Smooth muscle cell (in vitro differentiated cells): ENCODE measurements around the gene LGALS1. TPM values are rescaled to one million over a fixed set of nuclear protein-coding genes. Genes with fewer than 3 reads are reported as not detected.

Experiments
- DNase-seq: peaks from one replicate; lab custom pipeline; 2025; ENCODE audit not compliant: unreplicated experiment; lab: John Stamatoyannopoulos, UW
- H2AFZ ChIP-seq: fragments of 200-600 bp; sonication (generic); 2 replicates; pipeline ENCODE4 v1.6.0; 2016; ENCODE audit warnings: antibody characterized with exemption, low read depth, mild to moderate bottlenecking
- H3F3A ChIP-seq: fragments of 200-600 bp; sonication (generic); 2 replicates; pipeline ENCODE4 v1.6.0; 2017; ENCODE audit warnings: antibody characterized with exemption, low read depth
- H3K27ac ChIP-seq: fragments of 200-600 bp; sonication (generic); 2 replicates; pipeline ENCODE4 v1.5.1; 2016; ENCODE audit warnings: low read depth, mild to moderate bottlenecking
- H3K27me3 ChIP-seq: fragments of 200-600 bp; sonication (generic); 2 replicates; pipeline ENCODE4 v1.6.1; 2016; ENCODE audit warnings: low read depth, mild to moderate bottlenecking
- H3K36me3 ChIP-seq: fragments of 200-600 bp; sonication (generic); 2 replicates; pipeline ENCODE4 v1.5.1; 2016; ENCODE audit warnings: low read depth
- H3K4me1 ChIP-seq: fragments of 200-600 bp; sonication (generic); 2 replicates; pipeline ENCODE4 v1.5.1; 2016; ENCODE audit warnings: low read depth
- H3K4me2 ChIP-seq: fragments of 200-600 bp; sonication (generic); 2 replicates; pipeline ENCODE4 v1.6.0; 2016; ENCODE audit warnings: mild to moderate bottlenecking
- H3K4me3 ChIP-seq: fragments of 200-600 bp; sonication (generic); 2 replicates; pipeline ENCODE4 v1.5.1; 2016; ENCODE audit warnings: mild to moderate bottlenecking
- H3K79me2 ChIP-seq: fragments of 200-600 bp; sonication (generic); 2 replicates; pipeline ENCODE4 v1.6.0; 2016; ENCODE audit warnings: low read depth, mild to moderate bottlenecking
- H3K9ac ChIP-seq: fragments of 200-600 bp; sonication (generic); 2 replicates; pipeline ENCODE4 v1.6.0; 2016; ENCODE audit warnings: low read depth
- H3K9me3 ChIP-seq: fragments of 200-600 bp; sonication (generic); replicated peaks from 2 replicates; pipeline ENCODE4 v1.5.1; 2016; ENCODE audit warnings: low read depth
- H4K20me1 ChIP-seq: fragments of 200-600 bp; sonication (generic); 2 replicates; pipeline ENCODE4 v1.6.0; 2016; ENCODE audit warnings: low read depth
- CTCF ChIP-seq: fragments of 200-600 bp; sonication (generic); IDR thresholded peaks from 2 replicates; pipeline ENCODE4 v1.5.1; 2017; ENCODE audit warnings: borderline replicate concordance, mild to moderate bottlenecking, antibody characterized with exemption; ENCODE audit not compliant: insufficient read depth, poor library complexity, severe bottlenecking
- WGBS: methylation state at CpG from one replicate; pipeline ENCODE4 v1.1.7; 2016; ENCODE audit warnings: low lambda C conversion rate; 5-methylcytosine and 5-hydroxymethylcytosine counted together
- polyA plus RNA-seq: library from polyadenylated mRNA; unstranded; fragments of >200 nt; fragmentation: Nextera tagmentation; extraction: Ambion mirVana; gene quantifications from 2 replicates; pipeline ENCODE4 v1.2.1, GENCODE V29; 2016
- total RNA-seq: library from RNA; depleted of rRNA; stranded (reverse); fragments of >200 nt; gene quantifications from 2 replicates; pipeline ENCODE4 v1.2.3, GENCODE V29; 2014

LGALS1 gene
- total and polyA plus RNA-seq, 2 experiments from 2014 or later, result 5,079 to 5,332 TPM

GRCh38 chr22:37708580-37709444 lies 33.4 kb downstream of the LGALS1 start:
- H3K36me3 ChIP-seq, result no peaks in the 10 kb centered on the region
- no peak for DNase-seq
- H3K9ac ChIP-seq, result no peak overlapping the region
- H3K4me2 ChIP-seq, result no peak overlapping the region
- 96% methylated on average over 18 of the region's 25 CpGs for WGBS
- H3K27ac ChIP-seq, result no peak overlapping the region
- peaks cover 8% of the 10 kb centered on the region for H4K20me1 ChIP-seq
- no peaks in the 10 kb centered on the region for H3K79me2 ChIP-seq
- no peak overlapping the region for H3K4me3 ChIP-seq
- no peak for TF ChIP-seq CTCF
- no peaks in the 10 kb centered on the region for H3K4me1 ChIP-seq
- no peaks in the 10 kb centered on the region for H3K27me3 ChIP-seq
- H3K9me3 ChIP-seq, result no peaks in the 10 kb centered on the region
- no peak overlapping the region for H2AFZ ChIP-seq
- H3F3A ChIP-seq, result no peaks in the 10 kb centered on the region

GRCh38 chr22:37709445-37709765 lies 34.0 kb downstream of the LGALS1 start:
- Histone ChIP-seq H3K4me3 (no peak overlapping the region), H3K27me3 (no peaks in the 10 kb centered on the region), H3K79me2 (no peaks in the 10 kb centered on the region), H3K4me2 (no peak overlapping the region), H3K27ac (no peak overlapping the region), H4K20me1 (peaks cover 8% of the 10 kb centered on the region), H3K9me3 (no peaks in the 10 kb centered on the region), H2AFZ (no peak overlapping the region), H3K9ac (no peak overlapping the region), H3F3A (no peaks in the 10 kb centered on the region), H3K36me3 (no peaks in the 10 kb centered on the region), H3K4me1 (no peaks in the 10 kb centered on the region)
- 95% methylated on average over 14 of the region's 15 CpGs for WGBS
- no peak for TF ChIP-seq CTCF
- DNase-seq, result no peak

GRCh38 chr22:37710675-37711074 lies 35.2 kb downstream of the LGALS1 start:
- H3F3A ChIP-seq, result no peaks in the 10 kb centered on the region
- no peak for DNase-seq
- WGBS, result 91% methylated on average over 3 of the region's 3 CpGs
- no peak overlapping the region for H3K4me3 ChIP-seq
- H3K36me3 ChIP-seq, result no peaks in the 10 kb centered on the region
- no peak overlapping the region for H3K4me2 ChIP-seq
- no peak for TF ChIP-seq CTCF
- H3K27me3 ChIP-seq, result no peaks in the 10 kb centered on the region
- H3K27ac ChIP-seq, result no peak overlapping the region
- H3K79me2 ChIP-seq, result no peaks in the 10 kb centered on the region
- H3K9me3 ChIP-seq, result no peaks in the 10 kb centered on the region
- no peak overlapping the region for H3K9ac ChIP-seq
- peaks cover 6% of the 10 kb centered on the region for H4K20me1 ChIP-seq
- no peaks in the 10 kb centered on the region for H3K4me1 ChIP-seq
- H2AFZ ChIP-seq, result no peak overlapping the region

GRCh38 chr22:37711490-37711889 lies 36.1 kb downstream of the LGALS1 start:
- Histone ChIP-seq H3K4me1 (no peaks in the 10 kb centered on the region), H3K79me2 (no peaks in the 10 kb centered on the region), H3K4me3 (no peak overlapping the region), H3K9ac (no peak overlapping the region), H3K36me3 (no peaks in the 10 kb centered on the region), H3K27ac (no peak overlapping the region), H2AFZ (no peak overlapping the region), H3K9me3 (no peaks in the 10 kb centered on the region), H3K27me3 (no peaks in the 10 kb centered on the region), H3K4me2 (no peak overlapping the region), H4K20me1 (peaks cover 2% of the 10 kb centered on the region), H3F3A (no peaks in the 10 kb centered on the region)
- DNase-seq, result no peak
- TF ChIP-seq CTCF, result no peak
- WGBS, result 95% methylated on average over 6 of the region's 10 CpGs
